Skeletal muscle cell (primary cell): ENCODE results near the gene SERTM2.
"Not testable (repeated sequence)": the region's sequence is repeated elsewhere in the genome, so short reads cannot be mapped to it uniquely, and the experiment has no call there.

Source experiments
- DNase-seq: peaks from one replicate; pipeline ENCODE4 v3.0.0-alpha.2; 2010; ENCODE audit warnings: low read depth
- H3K4me3 ChIP-seq: 2 replicates; pipeline ENCODE4 v1.5.1; 2011; ENCODE audit warnings: low read depth, mild to moderate bottlenecking, control low read depth, low read length, moderate library complexity

SERTM2 gene

DNA sequence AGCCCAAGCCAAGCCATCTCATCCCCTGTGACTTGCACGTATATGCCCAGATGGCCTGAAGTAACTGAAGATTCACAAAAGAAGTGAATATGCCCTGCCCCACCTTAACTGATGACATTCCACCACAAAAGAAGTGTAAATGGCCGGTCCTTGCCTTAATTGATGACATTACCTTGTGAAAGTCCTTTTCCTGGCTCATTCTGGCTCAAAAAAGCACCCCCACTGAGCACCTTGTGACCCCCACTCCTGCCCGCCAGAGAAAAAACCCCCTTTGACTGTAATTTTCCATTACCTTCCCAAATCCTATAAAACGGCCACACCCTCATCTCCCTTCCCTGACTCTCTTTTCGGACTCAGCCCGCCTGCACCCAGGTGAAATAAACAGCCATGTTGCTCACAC is 37.8 kb downstream of the SERTM2 start:
- H3K4me3 ChIP-seq = not testable (repeated sequence)

DNA sequence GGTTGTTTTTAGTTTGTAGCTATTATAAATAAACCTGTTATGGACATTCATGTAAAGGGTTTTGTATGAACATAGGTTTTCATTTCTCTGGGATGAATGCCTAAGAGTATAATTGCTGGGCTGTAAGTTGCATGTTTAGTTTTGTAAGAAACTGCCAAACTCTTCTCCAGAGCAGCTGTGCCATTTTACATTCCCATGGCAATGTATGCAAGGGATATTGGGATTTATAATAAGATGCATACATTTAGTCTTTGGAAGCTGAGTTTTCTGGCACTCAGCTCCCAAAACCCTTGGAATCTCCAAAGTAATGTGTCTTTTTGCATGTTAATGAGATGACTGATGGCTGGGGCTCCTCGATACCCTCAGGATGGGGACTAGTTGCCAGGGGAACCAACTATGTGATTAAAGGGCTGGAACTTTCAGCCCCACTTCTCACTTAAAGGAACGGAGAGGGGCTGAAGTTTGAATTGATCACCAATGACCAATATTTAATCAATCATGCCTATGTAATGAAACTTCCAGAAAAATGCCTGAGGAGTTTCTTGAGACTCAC is 44.0 kb downstream of the SERTM2 start:
- DNase-seq = no peak
- H3K4me3 ChIP-seq = no peak overlapping the region

More for the DNA sequence above, 37.8 kb downstream of the SERTM2 start:
- not testable (repeated sequence) for DNase-seq

DNA sequence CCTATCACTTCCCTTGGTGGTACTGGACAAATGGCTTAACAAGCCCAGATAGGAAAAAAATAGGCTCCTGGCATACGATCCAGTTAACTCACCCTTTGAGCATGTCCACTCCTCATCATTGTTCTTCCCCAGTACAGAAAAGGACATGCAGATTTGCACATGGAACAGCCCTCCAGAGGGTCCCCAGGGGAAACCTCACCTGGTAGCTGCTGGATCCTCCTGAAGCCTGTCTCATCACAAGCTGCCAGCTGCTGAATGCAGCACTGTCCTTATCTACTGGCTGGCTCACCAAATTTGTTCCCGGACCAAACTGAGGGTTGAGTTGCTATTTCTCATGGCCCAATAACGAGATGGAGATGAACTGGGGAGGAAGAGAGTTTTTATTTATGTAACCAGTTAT is 49.4 kb downstream of the SERTM2 start:
- H3K4me3 ChIP-seq = no peak overlapping the region
- DNase-seq = no peak

DNA sequence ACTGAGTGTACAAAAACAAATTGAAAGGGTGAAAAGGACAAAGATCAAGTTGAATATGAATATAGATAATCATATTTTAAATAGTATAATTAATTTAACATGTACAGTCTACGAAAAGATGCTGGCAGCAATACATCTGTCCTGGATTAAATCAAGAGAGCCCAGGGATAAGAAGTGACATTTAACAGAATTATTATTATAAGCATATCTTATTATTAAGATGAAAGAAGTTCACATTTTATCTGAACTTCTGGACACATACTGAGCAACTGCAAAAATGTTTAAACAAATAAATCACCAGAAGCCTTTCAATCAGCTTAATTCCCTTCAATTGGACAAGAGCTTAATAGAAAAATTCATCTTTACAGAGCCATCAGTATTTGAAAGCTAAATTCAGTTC is 50.4 kb downstream of the SERTM2 start:
- H3K4me3 ChIP-seq = no peak overlapping the region
- no peak for DNase-seq

DNA sequence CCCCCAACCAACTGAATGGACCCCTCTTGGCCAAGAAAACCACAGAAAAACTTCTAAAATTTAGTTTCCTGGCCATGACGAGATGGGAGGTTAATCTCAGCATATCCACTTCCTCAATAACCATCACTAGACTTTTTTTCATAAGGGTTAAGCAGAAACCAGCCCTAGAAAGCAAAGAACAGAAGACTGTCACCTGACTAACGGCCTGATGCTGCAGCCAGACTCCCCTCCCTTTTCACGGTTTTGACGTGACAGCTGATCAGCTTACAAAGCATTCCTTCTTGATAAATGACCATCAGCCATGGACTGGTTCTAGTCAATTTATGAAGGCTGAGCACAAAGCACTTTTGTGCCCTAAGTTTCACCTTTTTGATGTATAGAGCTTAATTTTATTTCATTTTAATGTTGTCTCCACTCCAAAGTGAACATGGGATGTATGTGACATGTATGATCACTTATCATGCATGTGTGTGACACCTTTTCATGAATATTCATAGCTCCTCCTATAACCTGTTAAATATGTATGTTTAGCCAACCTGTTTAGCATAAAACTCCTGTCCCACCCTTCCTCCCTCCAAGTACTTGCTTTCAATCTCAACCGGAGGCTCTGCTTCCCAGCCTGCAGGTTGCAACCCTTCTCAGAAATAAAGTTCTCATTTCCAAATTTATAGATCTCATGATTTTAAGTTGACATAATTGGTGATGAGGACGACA is 56.3 kb downstream of the SERTM2 start:
- no peak for DNase-seq

DNA sequence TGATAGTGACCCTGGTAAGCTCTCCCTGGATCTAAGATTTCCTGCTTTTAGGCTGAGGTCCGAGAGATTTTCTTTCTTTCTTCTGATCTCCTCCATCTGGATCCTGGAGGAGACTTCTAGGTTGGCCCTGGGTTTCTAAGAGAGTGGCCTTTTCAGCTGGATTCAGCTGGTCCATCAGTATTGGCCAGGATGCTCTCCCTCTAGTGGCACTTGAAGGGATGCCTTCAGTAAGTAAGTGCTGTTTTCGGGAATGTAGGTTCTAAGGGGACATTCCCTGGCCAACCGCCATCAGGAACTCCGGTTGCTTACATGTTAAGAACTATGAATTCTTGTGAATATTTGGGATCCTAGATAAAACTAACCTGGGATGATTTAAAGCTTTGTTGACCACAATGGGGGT is 56.9 kb downstream of the SERTM2 start:
- H3K4me3 ChIP-seq = no peak overlapping the region
- no peak for DNase-seq

More for the DNA sequence above, 56.3 kb downstream of the SERTM2 start:
- H3K4me3 ChIP-seq = no peak overlapping the region

DNA sequence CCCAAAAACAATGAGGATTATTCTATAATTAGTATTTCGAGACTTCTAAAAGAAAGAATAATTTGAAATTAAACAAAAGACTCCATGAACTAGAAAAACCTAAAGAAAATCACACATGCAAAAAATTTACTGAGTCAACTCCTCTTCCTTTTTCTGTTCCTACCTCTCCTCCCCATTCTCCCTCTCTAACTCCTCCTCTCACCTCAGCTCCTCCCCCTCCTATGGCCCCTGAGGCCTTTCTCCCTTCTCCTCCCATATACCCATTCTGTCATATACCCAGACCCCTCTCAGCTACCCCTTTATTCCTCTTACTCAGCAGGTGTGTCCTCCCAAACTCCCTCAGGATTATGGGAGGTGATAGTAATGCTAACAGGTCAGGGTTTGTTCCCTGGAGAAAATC is 57.4 kb downstream of the SERTM2 start:
- no peak overlapping the region for H3K4me3 ChIP-seq
- no peak for DNase-seq
